Right lobe of liver (tissue), 6 donors: Measurements from ENCODE around the gene ANO2. TPM values are rescaled to one million over a fixed set of nuclear protein-coding genes. Genes with fewer than 3 reads are reported as not detected.

Experiments
- ATAC-seq, 4 donors: fragments of 200-7000 bp; cut with Tn5 transposase; one replicate each; pipeline ENCODE4 v1.9.1; 2020; ENCODE audit warnings: mild to moderate bottlenecking in 4 of 4, moderate library complexity in 4 of 4
- DNase-seq, 3 donors: peaks; one replicate each; pipeline ENCODE4 v3.0.0-alpha.2; 2020
- H3K27ac ChIP-seq, 3 donors: fragments of 200-600 bp; one replicate each; pipeline ENCODE4 v1.8.0; 2022
- H3K27me3 ChIP-seq, 2 donors: fragments of 200-600 bp; one replicate each; pipeline ENCODE4 v1.8.0; 2022
- H3K36me3 ChIP-seq, 4 donors: fragments of 200-600 bp; sonication (generic) in 1 of 4; one replicate each; pipeline versions ENCODE4 v1.5.1 to v1.8.0; 2017 to 2022; ENCODE audit warnings: control low read depth in 1 of 4
- H3K4me1 ChIP-seq, 4 donors: fragments of 200-600 bp; sonication (generic) in 1 of 4; one replicate each; pipeline versions ENCODE4 v1.5.1 to v1.8.0; 2017 to 2022; ENCODE audit warnings: control low read depth in 1 of 4
- H3K4me3 ChIP-seq, 3 donors: fragments of 200-600 bp; one replicate each; pipeline ENCODE4 v1.8.0; 2022
- H3K9me3 ChIP-seq, 4 donors: fragments of 200-600 bp; sonication (generic) in 1 of 4; one replicate each; pipeline versions ENCODE4 v1.5.1 to v1.8.0; 2017 to 2022; ENCODE audit warnings: control low read depth in 1 of 4
- CTCF ChIP-seq, 4 donors: fragments of 200-600 bp in 3 of 4; fragments of 450-650 bp in 1 of 4; IDR thresholded peaks; one replicate each; pipeline versions ENCODE4 v1.5.1 to v1.8.0; 2016 to 2022; ENCODE audit warnings: antibody characterized with exemption in 4 of 4, mild to moderate bottlenecking in 2 of 4
- POLR2A ChIP-seq: fragments of 450-650 bp; IDR thresholded peaks from one replicate; pipeline ENCODE4 v1.6.1; 2017; ENCODE audit warnings: antibody characterized with exemption, mild to moderate bottlenecking
- WGBS: methylation state at CpG from one replicate; pipeline ENCODE4 v1.1.6; 2018; ENCODE audit warnings: low coverage, low lambda C conversion rate; ENCODE audit not compliant: insufficient coverage; ENCODE audit errors: missing lambda C conversion rate; 5-methylcytosine and 5-hydroxymethylcytosine counted together
- intact Hi-C, 2 donors: fragments of 100-400 bp; cut with DNase I; formaldehyde crosslinking; loops; one replicate each; pipeline versions ENCODE4 v1.11.2 to v1.14.1; 2022
- total RNA-seq, 6 experiments: library from RNA; depleted of rRNA in 2 of 6; stranded (reverse); fragments of >200 nt in 2 of 6; fragmentation: NEBNext Ultra II Directional in 3 of 6; extraction: Animal tissue kit (Norgen Biotek cat#: 25700) in 3 of 6; gene quantifications; one replicate each; pipeline versions ENCODE4 v1.1.0 to v1.2.4, GENCODE V29; 2016 to 2023
- donor health status: DM: no; HTN: yes; CAD: no.
- donor health status: DM: no; HTN: no; CAD: no.
- donor health status: DM: no; HTN: no; CAD: no.
- donor health status: DM: no; HTN: yes; CAD: no.
- donor health status: DM: no; HTN: yes; CAD: no.

Gene ANO2
- total RNA-seq, 6 experiments from 2014 or later, result 0.06 to 0.89 (median 0.32) TPM; not detected in 1

- no peak overlapping the region for H3K27ac ChIP-seq
- H3K9me3 ChIP-seq, result no peaks in the 10 kb centered on the region
- no peak overlapping the region for H3K4me3 ChIP-seq
- no peak for DNase-seq
- H3K4me1 ChIP-seq, result no peaks in the 10 kb centered on the region
- no peaks in the 10 kb centered on the region for H3K36me3 ChIP-seq
- intact Hi-C loops, result no loop called here
- ATAC-seq, result no peak
- WGBS, result 58% methylated on average over 4 of the region's 9 CpGs
- TF ChIP-seq CTCF (IDR thresholded peaks at IDR 0.05) (no peak), POLR2A (no peak)
- no peaks in the 10 kb centered on the region for H3K27me3 ChIP-seq
Observed at GRCh38 chr12:5925646-5926045, 19.4 kb downstream of the ANO2 start.

- 50% methylated on average over 4 of the region's 7 CpGs for WGBS
- H3K9me3 ChIP-seq, result no peaks in the 10 kb centered on the region
- intact Hi-C loops, result no loop called here
- TF ChIP-seq POLR2A (no peak), CTCF (IDR thresholded peaks at IDR 0.05) (no peak)
- no peaks in the 10 kb centered on the region for H3K27me3 ChIP-seq
- ATAC-seq (no peak), DNase-seq (no peak)
- H3K36me3 ChIP-seq, result no peaks in the 10 kb centered on the region
- no peaks in the 10 kb centered on the region for H3K4me1 ChIP-seq
- H3K4me3 ChIP-seq, result no peak overlapping the region
- H3K27ac ChIP-seq, result no peak overlapping the region
Observed at GRCh38 chr12:5924342-5924741, 20.7 kb downstream of the ANO2 start.

- 50% methylated on average over 4 of the region's 5 CpGs for WGBS
- ATAC-seq (no peak), DNase-seq (no peak)
- TF ChIP-seq POLR2A (no peak), CTCF (IDR thresholded peaks at IDR 0.05) (no peak)
- intact Hi-C loops, result no loop called here
- Histone ChIP-seq H3K36me3 (no peaks in the 10 kb centered on the region), H3K27me3 (no peaks in the 10 kb centered on the region), H3K4me3 (no peak overlapping the region), H3K9me3 (no peaks in the 10 kb centered on the region), H3K27ac (no peak overlapping the region), H3K4me1 (no peaks in the 10 kb centered on the region)
Observed at GRCh38 chr12:5923751-5924150, 21.3 kb downstream of the ANO2 start.

- no peak overlapping the region for H3K27ac ChIP-seq
- no peak overlapping the region for H3K4me3 ChIP-seq
- no peaks in the 10 kb centered on the region for H3K36me3 ChIP-seq
- H3K27me3 ChIP-seq, result no peaks in the 10 kb centered on the region
- DNase-seq, result no peak
- H3K9me3 ChIP-seq, result no peaks in the 10 kb centered on the region
- TF ChIP-seq CTCF (IDR thresholded peaks at IDR 0.05) (no peak), POLR2A (no peak)
- no peak for ATAC-seq
- H3K4me1 ChIP-seq, result no peaks in the 10 kb centered on the region
- WGBS, result 59% methylated on average over 5 of the region's 14 CpGs
- intact Hi-C loops, result no loop called here
Observed at GRCh38 chr12:5923043-5923605, 21.9 kb downstream of the ANO2 start.
